Adrenal gland (tissue), 5 donors: ENCODE results near the gene BRINP2.

ENCODE experiments used
- POLR2A ChIP-seq, 2 donors: fragments of 450-650 bp; IDR thresholded peaks; one replicate each; pipeline ENCODE4 v1.6.1; 2017; ENCODE audit warnings: antibody characterized with exemption in 2 of 2, mild to moderate bottlenecking in 2 of 2, moderate library complexity in 1 of 2
- TF ChIP-seq, protein P1 (sequence below), 6 experiments: fragments of 450-650 bp in 4 of 6; fragments of 200-600 bp in 2 of 6; sonication (generic) in 1 of 6; IDR thresholded peaks; 1 replicate in 5 of 6; 2 replicates in 1 of 6; pipeline versions ENCODE4 v1.5.1 to v1.8.0; 2016 to 2021; ENCODE audit warnings: antibody characterized with exemption in 6 of 6, mild to moderate bottlenecking in 2 of 6, moderate library complexity in 1 of 6
- donor health status: DM: no; HTN: no; CAD: no.

DNA sequence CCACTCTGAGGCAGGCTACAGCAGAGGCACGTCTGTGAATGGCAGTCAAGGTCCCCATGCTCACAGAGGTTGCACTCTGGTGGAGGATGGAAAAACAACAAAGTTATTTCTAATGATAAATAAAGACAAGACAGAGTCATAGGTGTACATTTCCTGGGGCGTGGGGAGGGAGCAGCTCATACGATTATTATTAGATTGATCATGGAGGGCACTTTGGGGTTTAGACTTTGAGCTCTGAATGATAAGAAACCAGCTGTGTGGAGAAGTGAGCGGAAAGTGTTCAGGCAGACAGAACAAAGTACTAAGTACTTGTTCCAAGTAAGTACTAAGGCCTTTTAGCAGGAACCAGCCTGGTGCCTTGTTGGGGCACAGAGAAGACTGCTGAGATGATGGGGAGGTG, 86.8 kb downstream of the BRINP2 start:
- no peak for TF ChIP-seq POLR2A (IDR thresholded peaks at IDR 0.05)
- TF ChIP-seq, protein P1, sequence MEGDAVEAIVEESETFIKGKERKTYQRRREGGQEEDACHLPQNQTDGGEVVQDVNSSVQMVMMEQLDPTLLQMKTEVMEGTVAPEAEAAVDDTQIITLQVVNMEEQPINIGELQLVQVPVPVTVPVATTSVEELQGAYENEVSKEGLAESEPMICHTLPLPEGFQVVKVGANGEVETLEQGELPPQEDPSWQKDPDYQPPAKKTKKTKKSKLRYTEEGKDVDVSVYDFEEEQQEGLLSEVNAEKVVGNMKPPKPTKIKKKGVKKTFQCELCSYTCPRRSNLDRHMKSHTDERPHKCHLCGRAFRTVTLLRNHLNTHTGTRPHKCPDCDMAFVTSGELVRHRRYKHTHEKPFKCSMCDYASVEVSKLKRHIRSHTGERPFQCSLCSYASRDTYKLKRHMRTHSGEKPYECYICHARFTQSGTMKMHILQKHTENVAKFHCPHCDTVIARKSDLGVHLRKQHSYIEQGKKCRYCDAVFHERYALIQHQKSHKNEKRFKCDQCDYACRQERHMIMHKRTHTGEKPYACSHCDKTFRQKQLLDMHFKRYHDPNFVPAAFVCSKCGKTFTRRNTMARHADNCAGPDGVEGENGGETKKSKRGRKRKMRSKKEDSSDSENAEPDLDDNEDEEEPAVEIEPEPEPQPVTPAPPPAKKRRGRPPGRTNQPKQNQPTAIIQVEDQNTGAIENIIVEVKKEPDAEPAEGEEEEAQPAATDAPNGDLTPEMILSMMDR (IDR thresholded peaks at IDR 0.05), result no peak
